ENCODE data around the gene KRT23.
"Not testable (repeated sequence)": the region's sequence is repeated elsewhere in the genome, so short reads cannot be mapped to it uniquely, and the experiment has no call there.

Gene KRT23

GRCh38 chr17:40947929-40948328, 10.5 kb upstream of the KRT23 start:
- DNase-seq: no peak

GRCh38 chr17:40945414-40945813, 8.0 kb upstream of the KRT23 start:
- DNase-seq: no peak

DNA sequence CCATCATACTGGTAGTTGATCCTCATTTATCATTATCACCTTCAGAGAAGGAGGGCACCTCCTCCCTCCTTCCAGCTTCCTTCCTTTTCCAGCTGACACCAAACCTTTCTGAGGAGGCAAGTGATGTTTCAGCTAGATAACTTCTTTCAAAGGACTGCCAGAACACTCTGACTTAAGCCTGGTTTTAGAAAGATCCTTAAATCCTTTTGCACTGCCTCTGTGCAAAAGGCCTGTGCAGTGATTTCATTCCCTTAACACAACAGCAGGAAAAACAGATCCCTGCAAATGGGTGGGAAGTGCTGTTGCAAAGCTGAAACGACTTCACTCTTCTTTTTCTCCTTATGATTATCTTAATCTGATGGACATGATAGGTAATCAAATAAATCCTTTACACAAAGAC, 7.1 kb upstream of the KRT23 start:
- DNase-seq: no peak

- DNase-seq: no peak
Observed at GRCh38 chr17:40942553-40942952, 5.1 kb upstream of the KRT23 start.

DNA sequence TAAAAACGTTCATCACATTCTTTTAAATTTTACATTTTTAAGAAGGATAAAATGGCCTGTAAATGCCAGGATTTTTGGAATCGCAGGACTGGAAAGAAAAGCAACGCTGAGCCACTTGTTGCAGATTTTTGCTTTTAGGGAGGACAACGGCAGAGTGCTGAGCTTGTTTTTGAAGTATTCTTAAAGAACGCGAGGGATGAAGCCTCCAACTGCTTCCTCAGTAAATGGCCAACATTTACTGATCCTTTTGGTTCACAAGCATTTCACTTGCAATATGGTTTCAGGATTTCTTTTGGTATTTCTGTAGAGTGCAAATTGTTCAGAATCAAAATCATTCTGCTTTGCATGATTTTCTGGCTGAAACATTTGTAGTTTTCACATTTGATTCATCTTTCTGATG, 2.8 kb upstream of the KRT23 start:
- no peak for DNase-seq

DNA sequence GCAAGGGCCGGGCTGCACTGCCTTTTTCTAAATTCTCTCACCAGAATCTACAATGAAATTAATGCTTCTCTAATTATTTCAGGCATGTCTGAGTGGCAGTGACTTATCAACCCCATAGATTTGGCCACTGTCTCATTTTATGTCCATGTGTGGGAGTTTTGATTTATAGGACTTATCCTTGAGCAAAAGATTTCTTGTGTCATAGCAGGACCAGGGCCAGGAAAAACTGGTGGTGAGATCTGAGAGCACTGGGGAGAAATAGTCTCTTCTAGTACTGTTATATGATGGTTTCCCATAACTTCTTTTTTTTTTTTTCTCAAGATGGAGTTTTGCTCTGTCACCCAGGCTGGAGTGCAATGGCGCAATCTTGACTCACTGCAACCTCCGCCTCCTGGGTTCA, 1.5 kb upstream of the KRT23 start:
- DNase-seq: no peak

DNA sequence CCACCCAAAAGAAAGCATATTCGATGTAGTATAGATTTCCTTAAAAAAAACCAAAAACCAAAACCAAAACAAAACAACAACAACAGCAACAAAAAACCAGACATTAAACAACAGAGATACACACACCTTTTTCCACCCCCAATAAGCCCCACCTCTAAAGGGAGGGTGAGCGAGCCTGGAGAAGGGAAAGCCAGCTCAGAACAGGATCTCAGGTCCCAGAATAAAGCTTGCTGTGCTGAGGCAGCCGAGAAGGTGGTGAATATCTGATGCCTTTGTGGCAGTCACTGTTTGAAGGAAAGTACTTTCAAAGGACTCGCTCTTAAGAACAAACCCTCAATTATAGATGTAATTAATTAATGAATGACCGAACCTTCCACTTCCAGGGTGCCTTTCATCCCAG, 470 bp downstream of the KRT23 start:
- no peak for DNase-seq

GRCh38 chr17:40936437-40936971, 942 bp downstream of the KRT23 start:
- DNase-seq: no peak

DNA sequence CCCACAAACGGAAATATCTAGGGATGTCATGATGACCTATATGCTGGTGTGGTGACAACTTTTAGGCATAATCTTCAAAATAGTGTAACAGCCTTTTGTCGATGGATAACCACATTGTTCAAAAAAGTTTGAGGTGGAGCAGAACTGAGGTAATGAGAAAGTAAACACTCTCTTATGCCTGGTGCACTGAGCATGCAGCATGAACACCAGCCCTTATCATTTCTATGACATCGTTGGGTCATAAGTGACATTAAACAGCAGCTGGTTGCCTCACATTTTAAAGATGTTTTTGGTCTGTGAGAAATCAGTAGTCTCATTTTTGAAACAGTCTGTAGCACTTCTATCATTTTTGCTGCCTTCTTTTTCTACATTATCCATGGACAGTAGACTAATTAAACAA, 1.8 kb downstream of the KRT23 start:
- no peak for DNase-seq

DNA sequence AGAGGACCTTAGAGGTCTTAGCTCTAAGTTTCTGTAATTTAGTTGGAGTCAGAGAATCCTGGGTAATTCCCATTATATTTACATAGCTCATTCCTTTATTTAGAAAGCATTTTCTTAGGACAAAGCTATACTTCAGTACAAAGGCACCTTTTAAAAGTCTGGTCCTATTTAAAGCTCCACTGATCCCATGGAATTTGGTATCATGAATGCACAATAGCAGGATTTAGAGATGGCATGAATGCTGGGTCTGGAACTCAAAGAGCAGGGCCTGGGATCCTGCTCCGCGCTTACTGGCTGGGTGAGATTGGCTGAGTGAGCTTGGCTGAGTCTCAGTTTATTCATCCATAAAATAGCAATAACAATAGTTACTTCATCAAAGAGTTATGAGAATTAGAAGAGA, 4.8 kb downstream of the KRT23 start:
- DNase-seq: no peak

DNA sequence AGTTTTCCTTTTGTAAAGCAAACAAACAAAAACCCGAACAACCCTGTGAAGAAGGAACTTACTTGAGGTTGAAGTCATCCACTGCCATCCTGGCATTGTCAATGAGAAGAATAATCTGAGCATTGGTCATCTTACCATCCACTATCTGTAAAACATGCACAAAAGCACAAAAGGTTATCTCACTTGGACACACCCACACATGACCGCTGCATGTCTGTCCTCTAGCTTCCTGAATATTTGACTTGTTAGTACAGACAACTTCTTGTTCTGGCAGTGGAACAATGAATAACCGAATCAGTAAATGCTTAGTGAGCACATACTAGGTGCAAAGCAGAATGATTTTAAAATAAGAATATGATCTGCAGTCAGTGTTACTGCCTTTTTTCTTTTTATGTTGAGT, 6.1 kb downstream of the KRT23 start:
- DNase-seq: no peak

- DNase-seq: no peak
Observed at GRCh38 chr17:40926341-40926740, 11.1 kb downstream of the KRT23 start.

GRCh38 chr17:40922239-40922638, 15.2 kb downstream of the KRT23 start:
- no peak for DNase-seq

DNA sequence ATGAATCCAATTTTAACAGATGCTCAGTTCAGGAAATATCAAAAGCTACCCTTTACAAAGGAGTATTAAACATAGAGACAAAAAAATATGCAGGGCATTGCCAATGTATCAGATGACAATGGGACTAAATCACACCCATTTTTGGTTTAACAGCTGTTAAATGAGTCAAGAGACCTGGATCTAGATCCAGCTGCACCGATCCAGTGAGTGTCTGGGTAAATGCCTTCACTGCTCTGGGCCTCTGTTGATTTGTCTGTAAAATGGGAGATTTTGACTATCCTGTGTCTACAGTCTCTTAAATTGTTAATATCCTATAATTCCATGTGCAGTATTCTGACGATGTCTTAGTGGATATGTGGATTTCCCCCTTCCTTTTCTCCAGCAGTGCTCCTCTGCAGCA, 16.4 kb downstream of the KRT23 start:
- DNase-seq: no peak

DNA sequence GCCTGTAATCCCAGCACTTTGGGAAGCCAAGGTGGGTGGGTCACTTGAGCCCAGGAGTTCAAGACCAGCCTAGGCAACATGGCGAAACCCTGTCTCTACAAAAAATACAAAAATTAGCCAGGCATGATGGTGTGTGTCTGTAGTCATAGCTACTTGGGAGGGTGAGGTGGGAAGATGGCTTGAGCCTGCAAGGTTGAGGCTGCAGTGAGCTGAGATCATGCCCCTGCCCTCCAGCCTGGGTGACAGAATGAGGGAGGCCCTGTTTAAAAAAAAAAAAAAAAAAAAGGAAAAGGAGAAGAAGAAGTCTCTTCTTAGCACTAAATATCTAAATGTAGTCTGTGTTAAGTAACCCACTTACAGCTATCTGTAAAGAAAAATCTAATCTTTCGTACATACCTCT, 20.3 kb downstream of the KRT23 start:
- DNase-seq: not testable (repeated sequence)

- no peak for DNase-seq
Observed at GRCh38 chr17:40916366-40916765, 21.1 kb downstream of the KRT23 start.

- DNase-seq: no peak
Observed at GRCh38 chr17:40915721-40916256, 21.7 kb downstream of the KRT23 start.

DNA sequence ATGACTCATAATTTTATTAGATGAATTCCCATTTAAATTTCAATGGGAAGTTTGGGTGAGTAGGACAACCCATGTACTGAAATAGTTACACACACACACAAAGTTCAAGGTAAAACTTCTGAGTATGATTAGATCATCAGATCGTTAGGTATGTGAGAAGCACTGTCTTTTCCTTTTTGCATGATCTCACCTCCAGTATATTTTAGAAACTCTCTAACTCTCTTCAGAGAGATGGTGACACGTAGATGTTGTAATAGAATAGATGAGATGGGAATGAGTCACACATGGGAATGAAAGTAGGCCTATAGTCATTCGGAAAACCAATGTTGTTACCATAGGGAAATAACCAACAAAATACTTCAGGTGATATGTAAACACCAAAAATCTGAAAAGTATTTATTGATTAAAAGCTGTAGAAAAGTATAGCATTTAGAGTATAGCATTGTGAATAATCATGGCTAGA, 22.2 kb downstream of the KRT23 start:
- no peak for DNase-seq

DNA sequence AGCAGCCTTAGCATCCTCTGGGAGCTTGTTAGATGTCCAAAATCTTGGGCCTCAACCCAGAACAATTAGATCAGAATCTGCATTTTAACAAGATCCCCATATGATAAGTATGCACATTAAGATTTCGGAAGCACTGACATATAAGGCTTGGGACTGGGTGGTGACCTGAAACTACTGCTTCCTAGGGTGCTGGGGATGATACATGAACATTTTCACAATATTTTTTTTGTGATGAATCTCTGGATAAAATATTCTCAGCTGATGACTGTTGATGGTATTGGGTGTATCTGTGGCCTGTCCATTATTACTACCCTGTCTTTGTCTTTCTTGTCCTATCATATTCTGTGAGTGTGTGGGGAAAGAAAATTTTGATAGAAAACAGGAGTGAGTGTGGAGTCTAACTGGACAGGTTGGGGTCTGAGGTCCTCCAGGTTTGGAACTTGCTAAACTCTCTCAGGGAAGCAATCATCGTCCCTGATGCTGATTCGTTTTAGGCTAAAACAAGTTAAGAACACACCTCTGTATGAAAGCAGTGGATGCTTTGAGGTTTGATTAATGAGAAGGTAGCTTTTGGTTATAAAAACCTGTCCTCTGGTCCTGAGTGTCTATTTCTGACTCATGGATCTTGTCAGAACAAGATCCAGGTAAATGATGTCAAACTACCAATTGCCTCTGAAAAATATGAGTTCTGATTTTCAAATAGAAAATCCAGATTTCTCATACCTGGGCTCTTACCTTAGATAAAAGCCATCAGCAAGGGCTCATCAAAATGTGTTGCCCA, 23.2 kb downstream of the KRT23 start:
- no peak for DNase-seq

DNA sequence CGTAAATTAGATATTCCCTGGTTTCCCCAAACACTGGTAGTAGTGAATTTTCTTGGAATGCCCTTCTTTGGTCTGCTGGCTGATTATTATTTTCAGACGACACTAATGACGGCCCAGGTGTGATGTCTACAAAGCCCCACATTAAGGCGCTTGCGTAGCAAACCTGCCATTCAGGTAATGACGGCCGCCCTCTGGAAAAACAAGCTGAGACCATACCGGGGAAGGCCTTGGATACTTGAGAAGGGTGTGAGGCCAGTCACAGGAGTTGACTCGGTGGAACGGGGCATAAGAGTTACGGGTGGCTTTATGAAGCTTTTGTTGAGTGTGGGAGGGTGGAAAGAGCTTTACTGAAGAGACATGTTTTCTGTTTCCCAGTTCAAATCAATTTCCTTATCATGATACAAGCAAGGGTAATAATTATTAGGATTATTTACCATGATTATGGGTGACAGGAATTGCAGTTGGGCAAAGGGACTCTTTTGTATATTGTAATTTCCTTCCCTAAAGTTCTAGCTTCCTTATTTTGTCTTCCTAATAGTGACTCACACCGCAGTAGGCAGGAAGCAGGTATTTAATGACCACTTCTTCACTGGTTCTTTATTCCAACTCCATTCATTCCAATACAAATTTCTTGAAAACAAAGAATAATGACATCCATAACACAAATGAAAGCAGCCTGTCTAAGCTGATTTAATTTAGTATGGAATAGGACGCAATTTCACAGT, 24.8 kb downstream of the KRT23 start:
- DNase-seq: no peak

- DNase-seq: no peak
Observed at GRCh38 chr17:40910441-40910841, 27.0 kb downstream of the KRT23 start.

DNA sequence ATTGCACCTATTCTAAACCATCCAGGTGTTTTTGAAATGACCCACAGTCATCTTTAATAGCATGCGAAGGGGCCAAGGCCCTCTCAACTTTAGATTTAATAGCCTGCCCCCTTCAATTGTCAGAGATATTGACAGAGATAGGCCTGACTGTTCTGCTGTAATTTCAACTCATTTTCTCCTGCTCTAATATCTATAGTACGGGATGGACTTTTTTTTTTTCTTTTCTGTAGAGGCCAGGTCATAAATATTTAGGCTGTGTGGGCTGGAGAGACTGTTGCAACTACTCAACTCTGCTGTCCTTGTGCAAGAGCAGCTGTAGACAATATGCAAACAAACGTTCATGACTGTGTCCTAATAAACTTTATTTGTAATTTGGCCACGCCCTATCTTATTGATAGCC, 27.7 kb downstream of the KRT23 start:
- no peak for DNase-seq

DNA sequence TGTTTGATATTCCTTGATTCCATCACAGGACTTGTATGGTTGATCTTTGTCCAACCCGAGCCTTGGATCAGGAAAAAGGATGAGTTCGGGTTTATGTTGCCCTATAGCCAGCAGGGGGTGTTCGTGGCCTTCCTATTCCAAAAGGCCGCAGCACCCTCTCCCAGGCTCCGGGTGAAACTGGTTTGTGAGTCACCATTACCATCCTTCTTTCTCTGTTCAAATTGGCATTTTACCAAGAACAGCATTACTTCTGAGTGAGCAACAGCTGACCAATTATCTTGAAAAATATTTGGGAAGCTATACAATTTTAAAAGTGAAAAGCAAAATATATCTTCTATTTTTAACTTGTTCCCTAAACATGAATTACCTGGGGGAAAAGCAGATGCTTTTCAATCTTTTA, 28.1 kb downstream of the KRT23 start:
- DNase-seq: peak; percentile 53

- DNase-seq: no peak
Observed at GRCh38 chr17:40906613-40907012, 30.8 kb downstream of the KRT23 start.
